ENCODE measurements around the gene CRLF1.

Gene CRLF1

DNA sequence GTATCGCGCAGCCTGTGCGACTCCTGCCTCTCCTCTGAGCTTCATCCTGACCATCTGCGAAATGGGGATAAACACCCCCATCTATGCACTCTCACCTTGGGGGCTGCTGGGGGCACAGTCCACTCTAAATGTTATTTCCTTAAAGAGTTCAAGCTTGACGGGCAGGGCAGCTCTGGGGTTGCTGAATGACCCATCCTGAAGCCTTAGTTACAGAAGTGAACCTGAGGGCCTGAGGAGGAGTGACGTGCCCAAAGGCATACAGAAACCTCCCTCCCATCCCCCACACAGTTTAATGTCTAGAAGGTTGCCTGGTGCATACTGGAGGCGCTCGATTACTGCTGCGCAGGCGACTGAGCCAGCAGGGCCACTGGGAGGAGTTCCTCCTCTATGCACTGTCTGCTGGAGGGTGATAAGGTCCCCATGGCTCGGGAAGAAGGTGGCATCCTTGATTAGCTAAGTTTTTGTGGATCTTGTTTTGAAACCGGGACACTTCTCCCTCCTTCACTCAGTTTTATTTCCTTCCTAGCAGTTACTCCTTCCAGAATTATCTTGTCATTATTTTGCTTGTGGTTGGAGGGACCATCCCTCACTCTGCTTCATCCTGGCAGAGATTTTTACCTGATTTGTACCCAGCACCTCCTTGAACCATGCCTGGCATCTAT, 62.7 kb downstream of the CRLF1 start:
- DNase-seq: peak; percentile 83
